Suprapubic skin (tissue), 3 donors: Measurements from ENCODE around the gene STX2.

Source experiments
- CTCF ChIP-seq, 2 donors: fragments of 200-600 bp in 1 of 2; fragments of 450-650 bp in 1 of 2; sonication (generic) in 1 of 2; IDR thresholded peaks; one replicate each; pipeline ENCODE4 v1.5.1; 2016 to 2019; ENCODE audit warnings: antibody characterized with exemption in 2 of 2, mild to moderate bottlenecking in 1 of 2, moderate library complexity in 1 of 2
- EP300 ChIP-seq: sonication (generic); formaldehyde crosslinking; IDR thresholded peaks from one replicate; pipeline ENCODE4 v1.6.1; 2017; ENCODE audit warnings: antibody characterized with exemption
- POLR2A ChIP-seq, 2 donors: fragments of 450-650 bp; IDR thresholded peaks; one replicate each; pipeline ENCODE4 v1.6.1; 2017; ENCODE audit warnings: antibody characterized with exemption in 2 of 2, mild to moderate bottlenecking in 2 of 2, moderate library complexity in 2 of 2

- no peak for TF ChIP-seq EP300
- TF ChIP-seq CTCF (IDR thresholded peaks at IDR 0.05) = peak in 1 of 2 donors; percentile 60
- TF ChIP-seq POLR2A (IDR thresholded peaks at IDR 0.05) = no peak
These were observed 12.8 kb downstream of the STX2 start for GRCh38 chr12:130826151-130826801.
